Endothelial cell (in vitro differentiated cells): ENCODE data around the gene PIAS4. TPM values are rescaled to one million over a fixed set of nuclear protein-coding genes. Genes with fewer than 3 reads are reported as not detected.

Source experiments
- DNase-seq: peaks from one replicate; pipeline ENCODE4 v3.0.0; 2021; ENCODE audit warnings: low spot score
- H3K27ac Mint-ChIP-seq: one replicate; pipeline ENCODE4 v1.8.0; 2021; ENCODE audit warnings: mixed read lengths, inconsistent platforms; ENCODE audit not compliant: unreplicated experiment
- H3K27me3 Mint-ChIP-seq: one replicate; pipeline ENCODE4 v1.8.0; 2021; ENCODE audit warnings: mild to moderate bottlenecking, moderate library complexity, mixed read lengths, inconsistent platforms; ENCODE audit not compliant: unreplicated experiment
- H3K36me3 Mint-ChIP-seq: one replicate; pipeline ENCODE4 v1.8.0; 2021; ENCODE audit warnings: mild to moderate bottlenecking, low read depth, mixed read lengths, inconsistent platforms; ENCODE audit not compliant: unreplicated experiment
- H3K4me1 Mint-ChIP-seq: one replicate; pipeline ENCODE4 v1.8.0; 2021; ENCODE audit warnings: mild to moderate bottlenecking, mixed read lengths, inconsistent platforms; ENCODE audit not compliant: unreplicated experiment
- H3K4me3 Mint-ChIP-seq: one replicate; pipeline ENCODE4 v1.8.0; 2021; ENCODE audit warnings: mild to moderate bottlenecking, mixed read lengths, inconsistent platforms; ENCODE audit not compliant: unreplicated experiment
- H3K9me3 Mint-ChIP-seq: one replicate; pipeline ENCODE4 v1.8.0; 2021; ENCODE audit warnings: mixed read lengths, inconsistent platforms; ENCODE audit not compliant: unreplicated experiment
- total RNA-seq: library from RNA; stranded (reverse); fragmentation: NEBNext Ultra II Directional; extraction: Animal tissue kit (Norgen Biotek cat#: 25700); gene quantifications from one replicate; pipeline ENCODE4 v1.2.1, GENCODE V29; 2021; ENCODE audit not compliant: unreplicated experiment
- TF ChIP-seq, protein P1 (sequence below): fragments of 200-600 bp; sonication (generic); IDR thresholded peaks from one replicate; pipeline ENCODE4 v1.5.0; 2021; ENCODE audit warnings: antibody characterized with exemption; ENCODE audit not compliant: unreplicated experiment

PIAS4 gene
- total RNA-seq, 1 donor from 2014 or later = 41.2 TPM

- no peaks in the 10 kb centered on the region for H3K4me1 Mint-ChIP-seq
- H3K9me3 Mint-ChIP-seq = no peaks in the 10 kb centered on the region
- no peak overlapping the region for H3K4me3 Mint-ChIP-seq
- no peak overlapping the region for H3K27ac Mint-ChIP-seq
- TF ChIP-seq, protein P1, sequence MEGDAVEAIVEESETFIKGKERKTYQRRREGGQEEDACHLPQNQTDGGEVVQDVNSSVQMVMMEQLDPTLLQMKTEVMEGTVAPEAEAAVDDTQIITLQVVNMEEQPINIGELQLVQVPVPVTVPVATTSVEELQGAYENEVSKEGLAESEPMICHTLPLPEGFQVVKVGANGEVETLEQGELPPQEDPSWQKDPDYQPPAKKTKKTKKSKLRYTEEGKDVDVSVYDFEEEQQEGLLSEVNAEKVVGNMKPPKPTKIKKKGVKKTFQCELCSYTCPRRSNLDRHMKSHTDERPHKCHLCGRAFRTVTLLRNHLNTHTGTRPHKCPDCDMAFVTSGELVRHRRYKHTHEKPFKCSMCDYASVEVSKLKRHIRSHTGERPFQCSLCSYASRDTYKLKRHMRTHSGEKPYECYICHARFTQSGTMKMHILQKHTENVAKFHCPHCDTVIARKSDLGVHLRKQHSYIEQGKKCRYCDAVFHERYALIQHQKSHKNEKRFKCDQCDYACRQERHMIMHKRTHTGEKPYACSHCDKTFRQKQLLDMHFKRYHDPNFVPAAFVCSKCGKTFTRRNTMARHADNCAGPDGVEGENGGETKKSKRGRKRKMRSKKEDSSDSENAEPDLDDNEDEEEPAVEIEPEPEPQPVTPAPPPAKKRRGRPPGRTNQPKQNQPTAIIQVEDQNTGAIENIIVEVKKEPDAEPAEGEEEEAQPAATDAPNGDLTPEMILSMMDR = no peak
- H3K36me3 Mint-ChIP-seq = no peaks in the 10 kb centered on the region
- no peaks in the 10 kb centered on the region for H3K27me3 Mint-ChIP-seq
- DNase-seq = no peak
Observed at GRCh38 chr19:4075373-4075772, 67.8 kb downstream of the PIAS4 start.

GRCh38 chr19:4077007-4077374 is 69.5 kb downstream of the PIAS4 start:
- Mint-ChIP-seq H3K4me1 (no peaks in the 10 kb centered on the region), H3K4me3 (no peak overlapping the region), H3K36me3 (no peaks in the 10 kb centered on the region), H3K27ac (no peak overlapping the region), H3K9me3 (no peaks in the 10 kb centered on the region), H3K27me3 (peaks cover under 1% of the 10 kb centered on the region)
- no peak for DNase-seq
- TF ChIP-seq, protein P1 = no peak

- TF ChIP-seq, protein P1 = no peak
- no peak overlapping the region for H3K4me3 Mint-ChIP-seq
- peaks cover 1% of the 10 kb centered on the region for H3K27me3 Mint-ChIP-seq
- H3K4me1 Mint-ChIP-seq = no peaks in the 10 kb centered on the region
- H3K36me3 Mint-ChIP-seq = no peaks in the 10 kb centered on the region
- no peak for DNase-seq
- H3K27ac Mint-ChIP-seq = no peak overlapping the region
- H3K9me3 Mint-ChIP-seq = no peaks in the 10 kb centered on the region
Observed at GRCh38 chr19:4077800-4078684, 70.5 kb downstream of the PIAS4 start.

DNA sequence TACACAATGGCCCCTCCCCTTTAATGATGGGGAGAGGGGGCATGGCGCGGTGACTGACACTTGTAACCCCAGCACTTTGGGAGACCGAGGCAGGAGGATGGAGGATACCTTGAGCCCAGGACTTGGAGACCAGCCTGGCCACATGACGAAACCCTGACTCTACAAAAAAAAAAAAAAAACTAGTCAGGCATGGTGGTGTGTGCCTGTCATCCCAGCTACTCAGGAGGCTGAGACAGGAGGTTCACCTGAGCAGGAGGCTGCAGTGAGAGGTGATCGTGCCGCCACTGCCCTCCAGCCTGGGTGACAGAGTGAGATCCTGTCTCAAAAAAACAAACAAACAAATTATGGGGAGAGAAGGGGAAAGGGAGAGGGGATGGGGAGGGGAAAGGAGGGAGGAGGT is 72.9 kb downstream of the PIAS4 start:
- H3K27ac Mint-ChIP-seq = no peak overlapping the region
- H3K9me3 Mint-ChIP-seq = no peaks in the 10 kb centered on the region
- peaks cover 5% of the 10 kb centered on the region for H3K27me3 Mint-ChIP-seq
- TF ChIP-seq, protein P1 = no peak
- DNase-seq = no peak
- H3K36me3 Mint-ChIP-seq = no peaks in the 10 kb centered on the region
- no peak overlapping the region for H3K4me3 Mint-ChIP-seq
- no peaks in the 10 kb centered on the region for H3K4me1 Mint-ChIP-seq

GRCh38 chr19:4081441-4082129 is 74.0 kb downstream of the PIAS4 start:
- Mint-ChIP-seq H3K27ac (no peak overlapping the region), H3K4me3 (no peak overlapping the region), H3K27me3 (peaks cover 8% of the 10 kb centered on the region), H3K36me3 (no peaks in the 10 kb centered on the region), H3K4me1 (no peaks in the 10 kb centered on the region), H3K9me3 (no peaks in the 10 kb centered on the region)
- TF ChIP-seq, protein P1 = no peak
- no peak for DNase-seq
